KOPT-K1 (cell line): Measurements from ENCODE around the gene PPP6R3.
"Not testable (repeated sequence)": the region's sequence is repeated elsewhere in the genome, so short reads cannot be mapped to it uniquely, and the experiment has no call there.

Experiments
- H3K27ac ChIP-seq: fragments of 200-600 bp; sonication (generic); 2 replicates; pipeline ENCODE4 v1.5.1; 2016; ENCODE audit warnings: antibody characterized with exemption, mild to moderate bottlenecking, low read depth, low read length; ENCODE audit not compliant: poor library complexity, severe bottlenecking
- H3K36me3 ChIP-seq: fragments of 200-600 bp; sonication (generic); 2 replicates; pipeline ENCODE4 v1.5.1; 2017; ENCODE audit warnings: antibody characterized with exemption, mild to moderate bottlenecking, low read length, moderate library complexity; ENCODE audit not compliant: insufficient read depth
- H3K9me3 ChIP-seq: fragments of 200-600 bp; sonication (generic); 2 replicates; pipeline ENCODE4 v1.5.1; 2017; ENCODE audit warnings: antibody characterized with exemption, low read length, mild to moderate bottlenecking; ENCODE audit not compliant: insufficient read depth, poor library complexity, severe bottlenecking

The PPP6R3 gene

DNA sequence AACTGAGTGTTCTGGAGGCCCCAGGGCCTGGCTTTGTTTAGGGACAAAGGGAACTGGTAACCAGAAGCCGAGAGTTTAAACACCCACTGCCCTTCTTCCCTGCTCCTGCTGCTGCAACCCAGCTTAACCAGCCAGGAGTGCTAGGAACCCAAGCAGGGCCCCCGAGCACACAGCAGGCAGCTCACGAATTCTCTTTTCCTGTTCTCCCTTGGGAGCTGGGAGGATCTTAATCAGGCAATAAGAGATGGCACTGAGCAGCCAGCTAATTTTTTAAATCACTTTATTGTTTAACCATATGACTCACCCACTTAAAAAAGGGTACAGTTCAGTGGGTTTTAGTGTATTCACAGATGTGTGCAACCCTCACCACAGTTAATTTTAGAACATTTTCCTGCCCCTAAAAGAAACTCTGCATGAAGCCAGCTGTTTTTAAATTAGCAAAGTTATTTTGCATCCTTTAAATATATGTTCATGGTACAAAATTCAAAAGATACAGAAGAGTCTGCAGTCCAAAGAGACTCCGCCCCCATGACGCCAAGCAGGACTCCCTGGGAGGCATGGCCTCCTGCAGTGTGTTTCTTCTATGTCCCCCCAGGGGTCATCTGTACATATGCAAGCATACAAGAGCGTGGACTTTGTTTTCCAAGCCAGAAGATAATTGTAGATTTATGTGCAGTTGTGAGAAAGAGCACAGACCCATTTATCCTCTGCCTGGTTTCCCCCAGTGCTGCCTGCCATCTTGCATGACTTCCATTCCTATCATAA is 18.9 kb upstream of the PPP6R3 start:
- Histone ChIP-seq H3K27ac (no peak overlapping the region), H3K36me3 (no peaks in the 10 kb centered on the region), H3K9me3 (no peaks in the 10 kb centered on the region)

DNA sequence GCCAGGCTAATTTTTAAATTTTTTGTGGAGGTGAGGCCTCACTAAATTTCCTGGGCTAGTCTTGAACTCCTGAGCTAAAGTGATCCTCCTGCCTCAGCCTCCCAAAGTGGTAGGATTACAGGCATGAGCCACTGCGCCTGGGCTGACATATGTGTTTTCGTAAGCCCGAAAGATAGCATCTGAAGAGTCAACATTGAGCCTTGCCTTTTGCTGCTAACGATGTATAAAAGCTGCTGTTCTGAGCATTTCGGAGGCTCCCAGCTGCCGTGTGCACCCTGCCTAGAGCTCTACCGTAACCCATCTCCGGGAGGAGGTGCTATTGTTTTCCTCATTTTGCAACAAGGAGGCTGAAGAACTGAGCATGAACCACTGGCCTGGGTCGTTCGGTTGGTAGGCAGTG is 18.1 kb upstream of the PPP6R3 start:
- H3K27ac ChIP-seq, result no peak overlapping the region

DNA sequence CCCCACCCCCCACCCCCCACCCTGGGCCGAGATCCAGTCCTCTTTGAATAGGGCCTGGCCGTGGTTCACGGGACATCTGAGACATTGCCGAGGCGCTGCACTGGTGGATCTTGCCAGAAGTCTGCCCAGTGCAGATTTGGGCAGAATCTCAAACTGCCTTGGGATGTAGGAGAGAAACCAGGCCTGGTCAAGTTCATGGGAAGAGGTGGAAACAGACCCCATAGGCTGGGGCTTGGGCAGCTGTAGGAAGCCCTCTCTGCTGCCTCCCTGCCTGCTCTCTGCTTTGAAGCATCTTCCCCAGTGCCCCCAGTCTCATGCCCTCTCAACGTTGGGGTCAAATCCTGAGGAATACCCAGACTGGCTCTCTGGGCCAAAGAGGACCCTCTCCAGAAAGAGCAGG is 16.0 kb upstream of the PPP6R3 start:
- H3K36me3 ChIP-seq, result no peaks in the 10 kb centered on the region
- H3K27ac ChIP-seq, result no peak overlapping the region
- no peaks in the 10 kb centered on the region for H3K9me3 ChIP-seq

More for the DNA sequence above, 18.1 kb upstream of the PPP6R3 start:
- H3K9me3 ChIP-seq, result no peaks in the 10 kb centered on the region
- H3K36me3 ChIP-seq, result no peaks in the 10 kb centered on the region

DNA sequence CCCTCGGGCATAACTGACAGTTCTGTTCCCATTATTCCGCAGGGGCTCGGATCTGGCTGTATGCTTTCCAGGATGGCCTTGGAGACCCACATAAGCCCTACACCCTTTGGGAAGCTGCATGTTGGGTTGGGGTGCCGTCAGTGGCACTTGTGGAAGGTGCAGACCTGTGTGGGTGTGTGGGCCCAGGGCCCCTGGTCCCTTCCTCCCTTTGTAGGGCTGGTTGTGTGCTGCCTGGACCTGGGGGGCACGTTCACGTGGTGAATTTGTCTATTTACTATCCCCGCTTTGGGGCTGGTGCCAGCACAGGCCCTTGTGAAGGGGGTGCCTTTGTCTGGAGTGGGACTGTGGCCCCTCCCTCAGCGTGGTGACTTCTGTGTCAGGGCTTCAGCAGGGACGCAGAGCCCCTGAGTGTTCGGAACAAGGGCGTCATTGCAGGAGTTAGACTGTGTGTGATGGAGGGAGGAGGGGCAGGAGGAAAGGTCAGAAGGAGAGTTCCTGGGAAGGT is 15.0 kb upstream of the PPP6R3 start:
- H3K9me3 ChIP-seq, result no peaks in the 10 kb centered on the region
- no peak overlapping the region for H3K27ac ChIP-seq
- no peaks in the 10 kb centered on the region for H3K36me3 ChIP-seq

DNA sequence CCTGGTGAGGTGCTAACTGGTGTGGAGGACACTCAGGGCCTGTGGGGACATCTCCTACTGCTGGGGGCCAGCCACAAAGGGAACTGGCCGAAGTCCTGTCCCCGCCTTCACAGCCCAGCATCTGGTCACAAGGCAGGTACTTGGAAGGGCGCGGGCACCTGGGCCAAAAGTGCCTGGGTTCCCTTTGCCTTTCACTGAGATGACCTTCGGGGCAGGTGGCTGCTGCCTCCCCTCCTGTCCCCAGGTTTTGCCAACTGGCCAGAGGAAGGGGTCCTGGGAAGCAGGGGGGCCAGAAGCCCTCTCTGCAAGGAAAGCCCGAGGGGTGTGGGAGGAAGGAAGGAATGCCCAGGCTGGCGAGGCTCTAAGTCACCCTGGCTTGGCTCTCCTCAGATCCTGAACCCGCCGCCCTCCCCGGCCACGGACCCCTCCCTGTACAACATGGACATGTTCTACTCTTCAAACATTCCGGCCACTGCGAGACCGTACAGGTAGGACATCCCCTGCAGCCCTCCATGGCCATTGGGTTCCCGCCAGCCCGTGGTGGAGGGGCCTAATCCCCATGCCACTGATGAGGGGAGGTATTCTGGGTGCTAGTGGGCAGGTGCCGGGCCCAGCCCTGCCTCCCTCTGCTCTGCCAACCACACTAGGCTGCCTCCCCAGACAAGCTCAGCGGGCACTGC is 14.4 kb upstream of the PPP6R3 start:
- Histone ChIP-seq H3K27ac (no peak overlapping the region), H3K36me3 (no peaks in the 10 kb centered on the region), H3K9me3 (no peaks in the 10 kb centered on the region)

DNA sequence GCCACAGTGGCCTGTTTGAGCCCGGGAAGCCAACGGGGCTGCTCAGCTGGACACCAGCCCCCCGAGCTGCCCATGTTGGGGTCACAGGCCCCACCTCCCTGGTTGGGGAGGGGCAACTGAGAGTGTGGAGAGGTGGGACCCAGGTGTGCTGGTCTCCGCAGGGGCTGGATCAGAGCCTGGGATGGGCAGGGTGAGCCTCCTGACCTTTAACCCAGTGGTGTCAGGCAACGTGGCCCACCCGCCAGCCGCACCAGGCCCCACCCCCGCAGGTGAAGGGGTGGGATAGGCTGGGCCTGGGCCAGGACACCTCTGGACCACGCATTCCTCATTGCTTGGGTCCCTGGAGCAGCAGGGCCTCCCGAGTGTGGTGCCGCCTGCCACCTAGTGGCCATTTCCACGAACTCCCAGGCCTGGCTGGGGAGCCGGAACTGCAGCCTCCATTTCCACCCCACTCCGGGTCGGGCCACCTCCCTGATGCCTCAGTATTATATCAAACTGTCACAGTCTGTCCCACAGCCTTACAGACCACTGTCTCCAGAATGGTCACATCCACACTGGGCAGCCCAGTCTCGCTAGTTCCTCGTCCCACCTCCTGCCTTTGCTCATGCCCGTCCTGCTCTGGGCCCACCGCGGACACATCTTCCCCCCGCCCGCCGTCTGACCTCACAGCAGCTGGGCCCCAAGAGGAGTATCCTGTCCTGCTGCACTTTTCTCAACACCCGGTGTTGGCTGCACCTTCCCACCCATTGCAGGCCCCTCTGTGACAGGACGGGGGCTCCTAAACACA is 13.3 kb upstream of the PPP6R3 start:
- H3K9me3 ChIP-seq, result no peaks in the 10 kb centered on the region
- no peak overlapping the region for H3K27ac ChIP-seq
- H3K36me3 ChIP-seq, result no peaks in the 10 kb centered on the region

DNA sequence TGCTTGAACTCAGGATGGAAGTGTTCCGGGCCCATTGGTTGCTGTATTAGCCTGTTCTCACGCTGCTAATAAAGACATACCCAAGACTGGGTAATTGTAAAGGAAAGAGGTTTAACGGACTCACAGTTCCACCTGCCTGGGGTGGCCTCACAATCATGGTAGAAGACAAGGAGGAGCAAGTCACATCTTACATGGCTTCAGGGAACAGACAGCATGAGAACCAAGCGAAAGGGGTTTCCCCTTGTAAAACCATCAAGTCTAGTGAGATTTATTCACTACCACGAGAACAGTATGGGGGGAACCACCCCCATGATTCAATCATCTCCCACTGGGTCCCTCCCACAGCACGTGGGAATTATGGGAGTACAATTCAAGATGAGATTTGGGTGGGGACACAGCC is 12.6 kb upstream of the PPP6R3 start:
- H3K36me3 ChIP-seq, H3K9me3 ChIP-seq, H3K27ac ChIP-seq: not testable (repeated sequence)

DNA sequence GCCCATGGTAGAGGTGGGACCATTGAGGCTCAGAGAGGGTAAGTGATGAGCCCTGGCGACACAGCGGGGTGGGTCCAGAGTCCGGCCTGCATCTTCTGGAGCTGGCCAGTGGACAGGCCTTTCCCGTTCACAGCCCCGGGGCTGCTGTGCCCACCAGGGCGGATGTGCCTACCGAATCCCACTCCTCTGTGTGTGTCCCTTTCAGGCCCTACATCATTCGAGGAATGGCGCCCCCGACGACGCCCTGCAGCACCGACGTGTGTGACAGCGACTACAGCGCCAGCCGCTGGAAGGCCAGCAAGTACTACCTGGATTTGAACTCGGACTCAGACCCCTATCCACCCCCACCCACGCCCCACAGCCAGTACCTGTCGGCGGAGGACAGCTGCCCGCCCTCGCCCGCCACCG is 11.9 kb upstream of the PPP6R3 start:
- no peak overlapping the region for H3K27ac ChIP-seq
- H3K36me3 ChIP-seq, result no peaks in the 10 kb centered on the region
- H3K9me3 ChIP-seq, result no peaks in the 10 kb centered on the region

DNA sequence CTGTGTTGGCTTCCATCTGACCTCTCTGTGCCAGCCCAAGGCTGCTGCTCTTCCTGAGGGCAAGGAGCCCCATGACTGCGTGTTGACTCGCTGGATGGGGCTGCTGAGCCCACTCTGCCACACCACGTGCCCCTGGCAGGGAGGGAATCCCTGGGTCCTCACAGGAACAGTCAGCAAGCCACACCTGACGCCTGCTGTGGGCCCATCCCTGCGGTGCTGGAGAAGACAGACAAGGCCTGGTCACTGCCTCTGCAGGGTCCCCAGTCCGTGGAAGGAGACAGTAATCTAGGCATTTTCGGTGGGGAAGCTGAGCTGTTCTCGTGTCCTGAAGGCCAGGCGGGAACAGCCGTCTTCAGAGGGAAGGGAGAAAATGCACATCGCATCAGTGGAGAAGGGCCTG is 10.6 kb upstream of the PPP6R3 start:
- H3K27ac ChIP-seq, result no peak overlapping the region
- H3K9me3 ChIP-seq, result no peaks in the 10 kb centered on the region
- no peaks in the 10 kb centered on the region for H3K36me3 ChIP-seq

DNA sequence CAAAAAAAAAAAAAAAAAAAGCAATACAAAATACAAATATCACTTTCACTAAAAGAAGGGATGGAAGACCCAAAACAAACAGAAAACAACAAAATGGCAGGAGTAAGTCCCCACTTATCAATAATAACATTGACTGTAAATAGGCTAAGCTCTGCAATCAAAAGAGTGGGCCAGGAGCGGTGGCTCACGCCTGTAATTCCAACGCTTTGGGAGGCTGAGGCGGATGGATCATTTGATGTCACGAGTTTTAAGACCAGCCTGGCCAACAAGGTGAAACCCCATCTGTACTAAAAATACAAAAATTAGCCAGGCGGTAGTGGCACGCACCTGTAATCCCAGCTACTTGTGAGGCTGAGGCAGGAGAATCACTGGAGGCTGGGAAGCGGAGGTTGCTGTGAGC is 9.8 kb upstream of the PPP6R3 start:
- Histone ChIP-seq H3K36me3 (no peaks in the 10 kb centered on the region), H3K9me3 (no peaks in the 10 kb centered on the region), H3K27ac (no peak overlapping the region)

DNA sequence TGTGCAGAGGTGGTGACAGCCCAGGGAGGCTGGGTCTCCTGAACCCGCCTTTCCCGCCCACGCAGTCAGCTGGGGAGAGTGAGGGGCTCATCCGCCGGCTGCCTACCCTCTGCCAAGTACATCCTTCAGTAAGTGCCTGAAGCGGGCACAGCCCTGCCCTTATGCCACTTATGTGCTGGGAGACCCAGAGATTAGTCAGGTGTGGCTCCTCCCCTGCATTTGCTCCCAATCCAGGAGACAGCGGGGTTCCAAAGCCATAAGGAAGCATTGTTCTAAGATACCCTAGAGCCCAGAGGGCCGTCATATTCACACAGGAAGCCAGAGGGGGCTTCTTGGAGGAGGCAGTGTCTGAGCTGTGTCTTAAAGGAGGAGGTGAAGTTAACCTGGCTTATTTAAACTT is 5.8 kb upstream of the PPP6R3 start:
- H3K9me3 ChIP-seq, result no peaks in the 10 kb centered on the region
- no peaks in the 10 kb centered on the region for H3K36me3 ChIP-seq

DNA sequence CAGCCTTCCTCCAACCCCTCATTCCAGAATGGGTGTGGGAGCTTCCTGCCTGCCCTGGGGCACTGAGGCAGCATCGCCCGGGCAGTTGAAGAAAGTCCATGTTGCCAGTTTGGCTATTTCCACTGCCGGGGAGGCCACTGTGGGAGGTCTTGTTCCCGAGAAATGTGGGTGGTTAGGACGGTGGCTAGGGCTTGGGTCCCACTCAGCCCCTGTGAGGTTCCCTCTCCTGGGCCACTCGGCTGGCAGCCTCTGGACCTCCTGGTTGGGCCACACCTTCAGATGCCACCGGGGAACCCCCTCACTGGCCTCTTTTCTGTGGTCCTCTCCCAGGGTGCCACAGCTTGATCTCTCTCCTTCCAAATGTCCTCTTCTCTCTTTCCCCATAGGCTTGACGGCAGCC is 5.1 kb upstream of the PPP6R3 start:
- no peaks in the 10 kb centered on the region for H3K36me3 ChIP-seq
- H3K9me3 ChIP-seq, result no peaks in the 10 kb centered on the region
- no peak overlapping the region for H3K27ac ChIP-seq

More for the DNA sequence above, 5.8 kb upstream of the PPP6R3 start:
- no peak overlapping the region for H3K27ac ChIP-seq

DNA sequence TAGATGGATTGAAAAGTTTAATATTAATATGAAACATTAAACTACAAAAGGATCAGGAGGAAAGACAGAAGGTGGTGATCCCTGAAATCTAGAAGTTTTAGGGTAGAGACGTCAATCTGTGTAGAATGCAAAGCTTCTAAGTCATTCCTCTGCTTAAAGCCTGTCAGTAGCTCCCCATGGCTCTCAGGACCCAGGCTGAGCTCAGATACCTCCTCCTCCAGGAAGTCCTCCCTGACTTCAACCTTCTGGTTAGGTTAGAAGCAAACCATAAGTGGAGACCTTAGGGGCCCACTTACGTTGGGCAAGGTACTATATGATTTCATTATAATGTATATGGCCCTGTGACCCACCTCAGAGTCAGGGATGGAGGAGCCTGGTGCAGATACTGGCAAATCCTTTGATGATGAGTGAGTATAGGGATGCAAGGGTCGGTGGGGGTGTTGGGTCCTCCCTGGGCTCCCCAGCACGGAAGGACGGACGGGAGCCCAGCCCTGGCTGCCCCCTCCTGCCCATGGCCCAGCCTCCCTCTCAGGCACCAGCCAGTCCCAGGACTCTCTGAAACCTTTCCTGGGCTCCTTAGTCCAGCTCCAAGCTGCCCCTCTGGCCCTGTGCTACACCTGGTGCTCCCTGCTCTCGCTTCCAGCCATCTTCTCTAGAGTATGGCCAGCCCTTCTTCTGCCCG is 3.2 kb upstream of the PPP6R3 start:
- no peaks in the 10 kb centered on the region for H3K9me3 ChIP-seq
- H3K36me3 ChIP-seq, result no peaks in the 10 kb centered on the region
- no peak overlapping the region for H3K27ac ChIP-seq

DNA sequence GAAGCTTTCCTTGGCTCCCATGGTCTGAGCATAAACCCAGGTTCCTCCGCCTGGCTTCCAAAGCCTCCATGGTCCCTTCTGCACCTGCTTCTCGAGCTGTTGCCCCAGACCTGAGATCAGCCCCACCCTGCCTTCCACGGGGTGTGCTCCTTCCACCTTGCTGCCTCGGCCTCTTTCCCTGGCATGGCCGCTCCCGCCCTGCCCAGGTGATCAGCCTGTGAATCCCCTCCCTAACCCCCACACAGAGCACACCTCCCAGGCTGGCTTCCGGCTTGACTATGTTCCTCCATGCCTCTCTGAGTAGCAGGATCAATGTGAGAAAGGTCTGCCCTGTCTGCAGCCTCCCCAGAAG is 2.7 kb upstream of the PPP6R3 start:
- Histone ChIP-seq H3K27ac (no peak overlapping the region), H3K9me3 (no peaks in the 10 kb centered on the region), H3K36me3 (no peaks in the 10 kb centered on the region)

DNA sequence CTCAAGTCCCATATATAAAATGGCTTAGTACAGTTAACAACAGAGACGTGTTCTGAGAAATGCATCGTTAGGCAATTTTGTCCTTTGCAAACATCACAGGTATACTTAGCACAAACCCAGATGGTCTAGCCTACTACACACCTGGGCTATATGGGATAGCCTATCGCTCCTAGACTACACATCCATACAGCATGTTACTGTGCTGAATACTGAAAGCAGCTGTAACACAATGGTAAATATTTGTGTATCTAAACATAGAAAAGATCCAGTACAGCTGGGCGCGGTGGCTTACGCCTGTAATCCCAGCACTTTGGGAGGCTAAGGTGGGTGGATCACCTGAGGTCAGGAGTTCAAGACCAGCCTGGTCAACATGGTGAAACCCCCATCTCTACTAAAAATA is 2.2 kb upstream of the PPP6R3 start:
- not testable (repeated sequence) for H3K36me3 ChIP-seq, H3K9me3 ChIP-seq, H3K27ac ChIP-seq
